ENCODE results near the gene FAF1. TPM values are rescaled to one million over a fixed set of nuclear protein-coding genes. Genes with fewer than 3 reads are reported as not detected.

Gene FAF1
- total and polyA plus RNA-seq, 2 donors (not counting 3 experiments of a cell fraction or from before 2014, with no cell fraction given) = 9.0 to 57.6 TPM

DNA sequence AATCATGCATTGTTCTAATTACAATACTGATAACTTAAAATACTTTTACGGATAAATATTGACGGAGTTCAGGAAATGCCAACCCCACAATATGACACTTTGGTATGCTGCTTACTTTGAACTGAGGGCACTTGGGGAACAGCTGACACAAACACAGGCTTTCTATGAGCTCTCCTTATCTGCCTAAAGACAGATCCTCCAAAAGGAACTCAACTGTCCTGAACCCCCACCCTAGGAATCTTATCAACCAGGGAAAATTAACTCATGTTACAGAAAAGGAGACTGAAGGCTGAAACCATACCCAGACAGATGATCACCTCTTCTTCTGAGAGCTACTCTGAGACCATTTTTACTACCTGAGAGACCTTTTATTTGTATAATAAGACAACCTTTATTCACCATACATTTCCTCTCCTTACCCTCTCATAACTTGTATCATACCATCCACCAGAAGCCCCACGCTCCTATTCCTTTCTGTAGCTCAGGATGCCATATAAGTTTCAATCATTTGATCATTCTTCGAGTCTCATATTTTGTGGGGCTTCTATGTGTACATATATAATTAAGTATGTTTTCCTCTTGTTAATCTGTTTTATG lies 239.5 kb downstream of the FAF1 start:
- ChIA-PET CTCF (interaction anchor here (0.9 kb wide), 1 partner anchor 16 kb away, joined by 3 read pairs; no protein-coding TSS in a partner anchor), POLR2A (no interaction called here)
- intact Hi-C loops (cut with micrococcal nuclease) = no loop called here
- no peaks in the 10 kb centered on the region for H3K27me3 ChIP-seq (ENCODE audit: control insufficient read depth in 2 of 2, insufficient read depth in 2 of 2, low read length in 2 of 2)
- H3K9me3 ChIP-seq (replicated peaks; ENCODE audit: control insufficient read depth, insufficient read depth, low read length) = no peaks in the 10 kb centered on the region
- H3K36me3 ChIP-seq (ENCODE audit: control insufficient read depth in 2 of 2, extremely low read depth in 1 of 2, insufficient read depth in 2 of 2, low read length in 2 of 2) = no peaks in the 10 kb centered on the region
- H4K20me1 ChIP-seq (replicated peaks; ENCODE audit: control insufficient read depth, extremely low read depth, insufficient read depth, low read length) = no peaks in the 10 kb centered on the region
- no peak overlapping the region for H3K27ac ChIP-seq (ENCODE audit: insufficient read depth, low read depth, low read length)
- H3K4me2 ChIP-seq (ENCODE audit: insufficient read depth, low read length) = no peak overlapping the region
- H3K79me2 ChIP-seq (ENCODE audit: control insufficient read depth, insufficient read depth, low read length) = no peaks in the 10 kb centered on the region
- no peak overlapping the region for H2AFZ ChIP-seq (ENCODE audit: low read depth, low read length)
- no peak for TF ChIP-seq MYC (IDR thresholded peaks at IDR 0.05; ENCODE audit: low read depth, low read length)
- TF ChIP-seq GATA2 (IDR thresholded peaks at IDR 0.05; ENCODE audit: insufficient read depth, insufficient read length, low read depth, low read length) = no peak
- TF ChIP-seq EZH2 (IDR thresholded peaks at IDR 0.05; ENCODE audit: borderline replicate concordance, low read depth, low read length, severe bottlenecking) = no peak
- TF ChIP-seq, protein P1, sequence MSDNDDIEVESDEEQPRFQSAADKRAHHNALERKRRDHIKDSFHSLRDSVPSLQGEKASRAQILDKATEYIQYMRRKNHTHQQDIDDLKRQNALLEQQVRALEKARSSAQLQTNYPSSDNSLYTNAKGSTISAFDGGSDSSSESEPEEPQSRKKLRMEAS (IDR thresholded peaks at IDR 0.05; ENCODE audit: insufficient read depth, insufficient read length) = no peak
- TF ChIP-seq JUN (IDR thresholded peaks at IDR 0.05; ENCODE audit: borderline replicate concordance, insufficient read depth, insufficient read length, low read depth) = no peak
- TF ChIP-seq FOS (IDR thresholded peaks at IDR 0.05; ENCODE audit: borderline replicate concordance, insufficient read depth, low read length) = no peak
- no peak for TF ChIP-seq POLR2A (IDR thresholded peaks at IDR 0.05; ENCODE audit: low read depth, low read length)
- TF ChIP-seq POLR2AphosphoS5 (IDR thresholded peaks at IDR 0.05; ENCODE audit: insufficient read depth, low read depth, low read length) = no peak
- TF ChIP-seq, protein P2, sequence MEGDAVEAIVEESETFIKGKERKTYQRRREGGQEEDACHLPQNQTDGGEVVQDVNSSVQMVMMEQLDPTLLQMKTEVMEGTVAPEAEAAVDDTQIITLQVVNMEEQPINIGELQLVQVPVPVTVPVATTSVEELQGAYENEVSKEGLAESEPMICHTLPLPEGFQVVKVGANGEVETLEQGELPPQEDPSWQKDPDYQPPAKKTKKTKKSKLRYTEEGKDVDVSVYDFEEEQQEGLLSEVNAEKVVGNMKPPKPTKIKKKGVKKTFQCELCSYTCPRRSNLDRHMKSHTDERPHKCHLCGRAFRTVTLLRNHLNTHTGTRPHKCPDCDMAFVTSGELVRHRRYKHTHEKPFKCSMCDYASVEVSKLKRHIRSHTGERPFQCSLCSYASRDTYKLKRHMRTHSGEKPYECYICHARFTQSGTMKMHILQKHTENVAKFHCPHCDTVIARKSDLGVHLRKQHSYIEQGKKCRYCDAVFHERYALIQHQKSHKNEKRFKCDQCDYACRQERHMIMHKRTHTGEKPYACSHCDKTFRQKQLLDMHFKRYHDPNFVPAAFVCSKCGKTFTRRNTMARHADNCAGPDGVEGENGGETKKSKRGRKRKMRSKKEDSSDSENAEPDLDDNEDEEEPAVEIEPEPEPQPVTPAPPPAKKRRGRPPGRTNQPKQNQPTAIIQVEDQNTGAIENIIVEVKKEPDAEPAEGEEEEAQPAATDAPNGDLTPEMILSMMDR (IDR thresholded peaks at IDR 0.05; ENCODE audit: extremely low read depth in 1 of 2, insufficient read depth in 1 of 2, low read depth in 1 of 2, low read length in 2 of 2) = no peak
- H3K4me1 ChIP-seq (ENCODE audit: control insufficient read depth, extremely low read depth, insufficient read depth, low read length) = peaks cover 5% of the 10 kb centered on the region
- BruUV-seq (replicated peaks) = no TSS peak
- H3K4me3 ChIP-seq (replicated peaks in 1 of 3; ENCODE audit: insufficient read depth in 1 of 3, low read depth in 1 of 3, low read length in 3 of 3) = no peak overlapping the region
- H3K9me1 ChIP-seq (replicated peaks; ENCODE audit: control insufficient read depth, extremely low read depth, insufficient read depth, low read length) = no peaks in the 10 kb centered on the region
- no peak overlapping the region for H3K9ac ChIP-seq (replicated peaks; ENCODE audit: extremely low read depth, insufficient read depth, low read length)
- dilution Hi-C loops (cut with MboI; ENCODE audit: extremely low pct_ligation_motif_present, low sequenced_read_pairs) = no loop called here
- no peak for DNase-seq (ENCODE audit: low read depth, low spot score)
- no peak for FAIRE-seq
